HFFc6 (cell line): ENCODE data around the gene FAM24B. TPM values are rescaled to one million over a fixed set of nuclear protein-coding genes. Genes with fewer than 3 reads are reported as not detected.

Experiments
- DNase-seq: peaks from one replicate; pipeline ENCODE4 v3.0.0-alpha.2; 2018
- H3K27ac Mint-ChIP-seq: 2 replicates; pipeline ENCODE4 v1.8.0; 2020; ENCODE audit warnings: mild to moderate bottlenecking, mixed read lengths
- H3K27me3 Mint-ChIP-seq: 2 replicates; pipeline ENCODE4 v1.8.0; 2021; ENCODE audit warnings: mild to moderate bottlenecking, moderate library complexity, mixed read lengths; ENCODE audit not compliant: insufficient read depth
- H3K36me3 Mint-ChIP-seq: 2 replicates; pipeline ENCODE4 v1.8.0; 2021; ENCODE audit warnings: low read depth, mixed read lengths
- H3K4me1 Mint-ChIP-seq: 2 replicates; pipeline ENCODE4 v1.8.0; 2020; ENCODE audit warnings: low read depth, mixed read lengths
- H3K4me3 Mint-ChIP-seq: 2 replicates; pipeline ENCODE4 v1.8.0; 2020; ENCODE audit warnings: mild to moderate bottlenecking, moderate library complexity, mixed read lengths
- H3K9me3 Mint-ChIP-seq: 2 replicates; pipeline ENCODE4 v1.8.0; 2020; ENCODE audit warnings: mild to moderate bottlenecking, mixed read lengths
- total RNA-seq, 6 experiments: library from RNA; stranded (reverse); fragmentation: NEBNext Ultra II Directional; extraction: Animal tissue kit (Norgen Biotek cat#: 25700); gene quantifications; 2 replicates in 1 of 6; 3 replicates in 5 of 6; pipeline ENCODE4 v1.2.3, GENCODE V29; 2021
- TF ChIP-seq, protein P1 (sequence below): fragments of 200-600 bp; sonication (generic); IDR thresholded peaks from 2 replicates; pipeline ENCODE4 v1.5.0; 2021; ENCODE audit warnings: antibody characterized with exemption, mild to moderate bottlenecking

Gene FAM24B
- total RNA-seq, 6 experiments from 2014 or later = 5.0 to 7.2 (median 6.3) TPM

DNA sequence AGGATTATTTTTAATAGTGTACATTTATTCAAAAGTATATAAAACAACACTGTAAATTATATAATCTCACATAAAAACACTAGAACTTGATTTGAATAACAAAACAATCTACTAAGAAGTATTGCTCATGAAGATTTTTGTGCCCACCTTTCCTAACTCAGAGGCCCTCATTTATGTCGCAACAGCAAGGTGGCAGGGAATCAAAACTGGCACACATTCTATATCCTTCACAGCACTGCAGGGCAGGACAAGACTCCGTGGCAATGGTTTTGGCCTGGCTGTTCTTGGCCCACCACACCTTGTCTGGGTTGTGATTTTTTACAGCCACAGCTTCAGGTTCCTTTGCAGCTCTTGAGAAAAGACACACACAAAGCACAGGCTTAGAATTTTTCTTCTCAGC lies 30.3 kb downstream of the FAM24B start:
- DNase-seq = no peak
- Mint-ChIP-seq H3K27me3 (no peaks in the 10 kb centered on the region; the same call in none of the 2 replicates), H3K9me3 (no peaks in the 10 kb centered on the region), H3K4me3 (no peak overlapping the region), H3K36me3 (peaks cover 34% of the 10 kb centered on the region), H3K4me1 (peaks cover 52% of the 10 kb centered on the region), H3K27ac (no peak overlapping the region)
- TF ChIP-seq, protein P1, sequence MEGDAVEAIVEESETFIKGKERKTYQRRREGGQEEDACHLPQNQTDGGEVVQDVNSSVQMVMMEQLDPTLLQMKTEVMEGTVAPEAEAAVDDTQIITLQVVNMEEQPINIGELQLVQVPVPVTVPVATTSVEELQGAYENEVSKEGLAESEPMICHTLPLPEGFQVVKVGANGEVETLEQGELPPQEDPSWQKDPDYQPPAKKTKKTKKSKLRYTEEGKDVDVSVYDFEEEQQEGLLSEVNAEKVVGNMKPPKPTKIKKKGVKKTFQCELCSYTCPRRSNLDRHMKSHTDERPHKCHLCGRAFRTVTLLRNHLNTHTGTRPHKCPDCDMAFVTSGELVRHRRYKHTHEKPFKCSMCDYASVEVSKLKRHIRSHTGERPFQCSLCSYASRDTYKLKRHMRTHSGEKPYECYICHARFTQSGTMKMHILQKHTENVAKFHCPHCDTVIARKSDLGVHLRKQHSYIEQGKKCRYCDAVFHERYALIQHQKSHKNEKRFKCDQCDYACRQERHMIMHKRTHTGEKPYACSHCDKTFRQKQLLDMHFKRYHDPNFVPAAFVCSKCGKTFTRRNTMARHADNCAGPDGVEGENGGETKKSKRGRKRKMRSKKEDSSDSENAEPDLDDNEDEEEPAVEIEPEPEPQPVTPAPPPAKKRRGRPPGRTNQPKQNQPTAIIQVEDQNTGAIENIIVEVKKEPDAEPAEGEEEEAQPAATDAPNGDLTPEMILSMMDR = no peak

GRCh38 chr10:122847782-122848604 lies 31.4 kb downstream of the FAM24B start:
- TF ChIP-seq, protein P1 = no peak
- peaks cover 41% of the 10 kb centered on the region for H3K4me1 Mint-ChIP-seq
- peak overlapping the region; percentile 26; the same call in 1 of the 2 replicates for H3K27ac Mint-ChIP-seq
- no peak overlapping the region for H3K4me3 Mint-ChIP-seq
- H3K9me3 Mint-ChIP-seq = no peaks in the 10 kb centered on the region
- no peak for DNase-seq
- H3K27me3 Mint-ChIP-seq = no peaks in the 10 kb centered on the region; the same call in none of the 2 replicates
- peaks cover 29% of the 10 kb centered on the region for H3K36me3 Mint-ChIP-seq

GRCh38 chr10:122845783-122846332 lies 33.5 kb downstream of the FAM24B start, which contains the start of gene CUZD1:
CUZD1 (minus strand) TSS chr10:122845857; CDS start chr10:122845843, 14 bp downstream.
- TF ChIP-seq, protein P1 = no peak
- Mint-ChIP-seq H3K4me3 (no peak within 1 kb of the TSS), H3K9me3 (no peaks in the 10 kb centered on the region), H3K27me3 (no peaks in the 10 kb centered on the region; the same call in none of the 2 replicates), H3K36me3 (peaks cover 45% of the 10 kb centered on the region), H3K27ac (no peak within 1 kb of the TSS; the same call in 1 of the 2 replicates), H3K4me1 (peaks cover 20% of the 10 kb centered on the region)
- DNase-seq = no peak

GRCh38 chr10:122844146-122844545 lies 35.2 kb downstream of the FAM24B start:
- Mint-ChIP-seq H3K4me1 (peaks cover 7% of the 10 kb centered on the region), H3K9me3 (no peaks in the 10 kb centered on the region), H3K27ac (no peak overlapping the region), H3K27me3 (no peaks in the 10 kb centered on the region), H3K36me3 (peaks cover 34% of the 10 kb centered on the region), H3K4me3 (no peak overlapping the region)
- no peak for DNase-seq
- TF ChIP-seq, protein P1 = no peak

- TF ChIP-seq, protein P1 = no peak
- H3K27me3 Mint-ChIP-seq = no peaks in the 10 kb centered on the region
Measured at GRCh38 chr10:122841569-122841968, 37.8 kb downstream of the FAM24B start.

More at GRCh38 chr10:122841569-122841968, 37.8 kb downstream of the FAM24B start:
- H3K9me3 Mint-ChIP-seq = no peaks in the 10 kb centered on the region
- H3K4me3 Mint-ChIP-seq = no peak overlapping the region
- no peaks in the 10 kb centered on the region for H3K4me1 Mint-ChIP-seq
- no peak for DNase-seq
- H3K27ac Mint-ChIP-seq = no peak overlapping the region
- peaks cover 34% of the 10 kb centered on the region for H3K36me3 Mint-ChIP-seq
